ENCODE measurements around the gene KDM4B. TPM values are rescaled to one million over a fixed set of nuclear protein-coding genes. Genes with fewer than 3 reads are reported as not detected.

The KDM4B gene
- total RNA-seq, 1 experiment from 2014 or later, result 9.8 TPM

- no peak for DNase-seq (ENCODE audit: low read depth)
Observed at GRCh38 chr19:5104871-5105351, 136.0 kb downstream of the KDM4B start.

GRCh38 chr19:5106191-5106726, 137.3 kb downstream of the KDM4B start:
- no peak for DNase-seq (ENCODE audit: low read depth)

GRCh38 chr19:5106971-5107370, 138.1 kb downstream of the KDM4B start:
- DNase-seq (ENCODE audit: low read depth), result no peak

GRCh38 chr19:5107432-5108122, 138.7 kb downstream of the KDM4B start:
- DNase-seq (ENCODE audit: low read depth), result no peak

GRCh38 chr19:5108123-5108596, 139.2 kb downstream of the KDM4B start:
- DNase-seq (ENCODE audit: low read depth), result no peak

GRCh38 chr19:5108866-5109265, 140.0 kb downstream of the KDM4B start:
- DNase-seq (ENCODE audit: low read depth), result no peak

GRCh38 chr19:5109560-5109959, 140.6 kb downstream of the KDM4B start:
- DNase-seq (ENCODE audit: low read depth), result no peak

- DNase-seq (ENCODE audit: low read depth), result no peak
Observed at GRCh38 chr19:5110546-5110945, 141.6 kb downstream of the KDM4B start.

- DNase-seq (ENCODE audit: low read depth), result no peak
Observed at GRCh38 chr19:5111051-5111450, 142.1 kb downstream of the KDM4B start.

GRCh38 chr19:5112175-5112574, 143.3 kb downstream of the KDM4B start:
- no peak for DNase-seq (ENCODE audit: low read depth)

- DNase-seq (ENCODE audit: low read depth), result peak; percentile 38
Observed at GRCh38 chr19:5112681-5113575, 144.0 kb downstream of the KDM4B start.

GRCh38 chr19:5113633-5114586, 145.0 kb downstream of the KDM4B start:
- DNase-seq (ENCODE audit: low read depth), result no peak

GRCh38 chr19:5114727-5115126, 145.8 kb downstream of the KDM4B start:
- DNase-seq (ENCODE audit: low read depth), result no peak

GRCh38 chr19:5115351-5115750, 146.4 kb downstream of the KDM4B start:
- DNase-seq (ENCODE audit: low read depth), result no peak

GRCh38 chr19:5115771-5116202, 146.9 kb downstream of the KDM4B start:
- no peak for DNase-seq (ENCODE audit: low read depth)

- DNase-seq (ENCODE audit: low read depth), result no peak
Observed at GRCh38 chr19:5116292-5116691, 147.4 kb downstream of the KDM4B start.

- DNase-seq (ENCODE audit: low read depth), result no peak
Observed at GRCh38 chr19:5117421-5117820, 148.5 kb downstream of the KDM4B start.

- DNase-seq (ENCODE audit: low read depth), result no peak
Observed at GRCh38 chr19:5118026-5118425, 149.1 kb downstream of the KDM4B start.

- DNase-seq (ENCODE audit: low read depth), result no peak
Observed at GRCh38 chr19:5119297-5119998, 150.5 kb downstream of the KDM4B start.

- no peak for DNase-seq (ENCODE audit: low read depth)
Observed at GRCh38 chr19:5120321-5120720, 151.4 kb downstream of the KDM4B start.

GRCh38 chr19:5120833-5121232, 151.9 kb downstream of the KDM4B start:
- DNase-seq (ENCODE audit: low read depth), result no peak
